B cell (primary cell): ENCODE measurements around the gene PRICKLE3. TPM values are rescaled to one million over a fixed set of nuclear protein-coding genes. Genes with fewer than 3 reads are reported as not detected.

ENCODE experiments used
- ATAC-seq: fragments of 200-7000 bp; cut with Tn5 transposase; one replicate; pipeline ENCODE4 v1.10.0; 2021; ENCODE audit warnings: low read depth, mild to moderate bottlenecking, moderate number of reproducible peaks, moderate library complexity
- CTCF ChIA-PET: fragments of 350-600 bp; sonication (Branson Sonifier 250); formaldehyde crosslinking; loops from one replicate; lab custom pipeline; 2021; ENCODE audit warnings: antibody characterized with exemption, inconsistent platforms; lab: Charles Lee
- POLR2A ChIA-PET: fragments of 350-600 bp; sonication (Branson Sonifier 250); formaldehyde crosslinking; loops from one replicate; lab custom pipeline; 2021; ENCODE audit warnings: antibody characterized with exemption; lab: Charles Lee
- DNase-seq: peaks from one replicate; pipeline ENCODE4 v3.0.0; 2013
- H2AFZ ChIP-seq: 2 replicates; pipeline ENCODE4 v1.6.1; 2012; ENCODE audit warnings: mild to moderate bottlenecking, low read depth, low read length; ENCODE audit not compliant: insufficient read depth, poor library complexity, severe bottlenecking
- H3K27ac ChIP-seq, 2 donors: 1 replicate in 1 of 2; 2 replicates in 1 of 2; pipeline ENCODE4 v1.5.1; 2012 to 2013; ENCODE audit warnings: low read length in 2 of 2, mild to moderate bottlenecking in 2 of 2, moderate library complexity in 1 of 2
- H3K27me3 ChIP-seq, 4 experiments: fragments of 200-600 bp in 1 of 4; sonication (generic) in 1 of 4; replicated peaks in 1 of 4; 1 replicate in 2 of 4; 2 replicates in 2 of 4; pipeline versions ENCODE4 v1.6.1 to v1.7.0; 2013 to 2016; ENCODE audit warnings: low read length in 3 of 4, mild to moderate bottlenecking in 2 of 4, mixed read lengths in 1 of 4, moderate library complexity in 1 of 4; ENCODE audit not compliant: insufficient read depth in 4 of 4, control insufficient read depth in 3 of 4; ENCODE audit errors: control extremely low read depth in 1 of 4
- H3K36me3 ChIP-seq, 2 experiments: replicated peaks in 1 of 2; 1 replicate in 1 of 2; 2 replicates in 1 of 2; pipeline versions ENCODE4 v1.6.1 to v1.7.1; 2013; ENCODE audit warnings: low read length in 1 of 2; ENCODE audit not compliant: insufficient read depth in 2 of 2, control insufficient read depth in 1 of 2; ENCODE audit errors: control extremely low read depth in 1 of 2, extremely low read depth in 1 of 2
- H3K4me1 ChIP-seq, 2 donors: fragments of 200-600 bp in 1 of 2; sonication (generic) in 1 of 2; 1 replicate in 1 of 2; 2 replicates in 1 of 2; pipeline versions ENCODE4 v1.5.1 to v1.6.1; 2013 to 2017; ENCODE audit warnings: low read length in 2 of 2; ENCODE audit not compliant: control insufficient read depth in 2 of 2, insufficient read depth in 2 of 2
- H3K4me2 ChIP-seq: replicated peaks from 2 replicates; pipeline ENCODE3; 2012; ENCODE audit warnings: mild to moderate bottlenecking, low read depth, low read length; ENCODE audit not compliant: poor library complexity, severe bottlenecking
- H3K4me3 ChIP-seq, 5 experiments: fragments of 200-600 bp in 1 of 5; sonication (generic) in 1 of 5; 1 replicate in 3 of 5; 2 replicates in 2 of 5; pipeline versions ENCODE4 v1.5.1 to v1.7.0; 2011 to 2016; ENCODE audit warnings: low read length in 4 of 5, mild to moderate bottlenecking in 4 of 5, low read depth in 2 of 5, control low read depth in 1 of 5, moderate library complexity in 1 of 5; ENCODE audit not compliant: insufficient read depth in 1 of 5; ENCODE audit errors: control extremely low read depth in 1 of 5, extremely low read depth in 1 of 5
- H3K79me2 ChIP-seq: fragments of 200-600 bp; sonication (generic); one replicate; pipeline ENCODE4 v1.6.0; 2016; ENCODE audit warnings: low read length; ENCODE audit not compliant: control insufficient read depth, insufficient read depth
- H3K9ac ChIP-seq: fragments of 200-600 bp; sonication (generic); 2 replicates; pipeline ENCODE4 v1.6.1; 2017; ENCODE audit warnings: mild to moderate bottlenecking, low read length, moderate library complexity
- H3K9me3 ChIP-seq, 3 donors: one replicate each; pipeline versions ENCODE4 v1.6.1 to v1.7.1; 2013; ENCODE audit warnings: low read length in 2 of 3; ENCODE audit not compliant: control insufficient read depth in 2 of 3, insufficient read depth in 1 of 3; ENCODE audit errors: control extremely low read depth in 1 of 3
- H4K20me1 ChIP-seq: 2 replicates; pipeline ENCODE4 v1.6.0; 2012; ENCODE audit warnings: mild to moderate bottlenecking, low read length; ENCODE audit not compliant: insufficient read depth, control insufficient read depth, poor library complexity, severe bottlenecking
- H3K27ac Mint-ChIP-seq: one replicate; pipeline ENCODE4 v1.8.0; 2021; ENCODE audit warnings: mixed read lengths
- H3K27me3 Mint-ChIP-seq: one replicate; pipeline ENCODE4 v1.8.0; 2021; ENCODE audit warnings: mixed read lengths
- H3K4me1 Mint-ChIP-seq: one replicate; pipeline ENCODE4 v1.8.0; 2021; ENCODE audit warnings: mixed read lengths
- H3K4me3 Mint-ChIP-seq: one replicate; pipeline ENCODE4 v1.8.0; 2021; ENCODE audit warnings: mixed read lengths
- H3K9me3 Mint-ChIP-seq: one replicate; pipeline ENCODE4 v1.8.0; 2022; ENCODE audit warnings: mixed read lengths; ENCODE audit not compliant: insufficient read depth
- CTCF ChIP-seq: fragments of 200-600 bp; IDR thresholded peaks from one replicate; pipeline ENCODE4 v1.8.0; 2022; ENCODE audit warnings: antibody characterized with exemption, mild to moderate bottlenecking
- EZH2 ChIP-seq: IDR thresholded peaks from 2 replicates; pipeline ENCODE4 v1.6.1; 2012; ENCODE audit warnings: borderline replicate concordance, low read depth, mild to moderate bottlenecking, moderate library complexity, low read length; ENCODE audit not compliant: insufficient read depth, poor library complexity, severe bottlenecking
- whole genome bisulfite sequencing: methylation state at CpG from one replicate; pipeline ENCODE4 v1.1.5; 2013; ENCODE audit warnings: missing lambda C conversion rate; ENCODE audit not compliant: insufficient coverage; 5-methylcytosine and 5-hydroxymethylcytosine counted together
- intact Hi-C: fragments of 100-400 bp; cut with micrococcal nuclease; formaldehyde crosslinking; loops from one replicate; pipeline ENCODE4 v1.10.0; 2022
- polyA plus RNA-seq: library from polyadenylated mRNA; depleted of rRNA; stranded (reverse); fragments of >200 nt; gene quantifications from 2 replicates; pipeline ENCODE4 v1.2.3, GENCODE V29; 2012
- total RNA-seq, 2 donors: library from RNA; stranded (reverse); fragments of 120-200 nt in 1 of 2; gene quantifications; 1 replicate in 1 of 2; 2 replicates in 1 of 2; pipeline versions ENCODE4 v1.2.3 to v1.2.4, GENCODE V29; 2013 to 2022

PRICKLE3 gene
- total and polyA plus RNA-seq, 2 donors (not counting 1 experiment from before 2014, with no cell fraction given) = 16.2 to 21.0 TPM

- Histone ChIP-seq H3K9ac (peak overlapping the region; percentile 77), H3K4me2 (peak overlapping the region; percentile 82), H3K36me3 (peaks cover 0 to 16% of the 10 kb centered on the region in 2 experiments), H3K4me1 (peaks cover 15 to 45% of the 10 kb centered on the region in 2 donors), H3K9me3 (no peaks in the 10 kb centered on the region), H3K27ac (peak overlapping the region; percentile 74 to 84), H3K4me3 (peak overlapping the region; percentile 53 to 74 (median 71)), H3K27me3 (no peaks in the 10 kb centered on the region), H2AFZ (peak overlapping the region; percentile 65), H3K79me2 (peaks cover 9% of the 10 kb centered on the region), H4K20me1 (peaks cover 9% of the 10 kb centered on the region)
- Mint-ChIP-seq H3K27ac (peak overlapping the region; percentile 92), H3K4me3 (peak overlapping the region; percentile 90), H3K9me3 (no peaks in the 10 kb centered on the region), H3K27me3 (no peaks in the 10 kb centered on the region), H3K4me1 (peaks cover 44% of the 10 kb centered on the region)
- TF ChIP-seq CTCF = no peak
- TF ChIP-seq EZH2 = no peak
- 0% methylated on average over 10 of the region's 37 CpGs for WGBS
- peak; percentile 75 for ATAC-seq
- intact Hi-C loops = loop anchor here (1.0 to 5.0 kb wide), 4 partner anchors 9 to 255 kb away; partner anchors contain the start of genes PIM2 and PRICKLE3
- POLR2A ChIA-PET = interaction anchor here (1.4 to 2.5 kb wide), 2 partner anchors 17 to 18 kb away, joined by 4 to 13 read pairs; no protein-coding TSS in a partner anchor
- CTCF ChIA-PET = interaction anchor here (1.0 to 1.9 kb wide), 6 partner anchors 9 to 281 kb away, joined by 3 to 7 read pairs (median 4); no protein-coding TSS in a partner anchor
- peak; percentile 81 for DNase-seq
These were observed 13.8 kb downstream of the PRICKLE3 start for GRCh38 chrX:49172280-49172780.

DNA sequence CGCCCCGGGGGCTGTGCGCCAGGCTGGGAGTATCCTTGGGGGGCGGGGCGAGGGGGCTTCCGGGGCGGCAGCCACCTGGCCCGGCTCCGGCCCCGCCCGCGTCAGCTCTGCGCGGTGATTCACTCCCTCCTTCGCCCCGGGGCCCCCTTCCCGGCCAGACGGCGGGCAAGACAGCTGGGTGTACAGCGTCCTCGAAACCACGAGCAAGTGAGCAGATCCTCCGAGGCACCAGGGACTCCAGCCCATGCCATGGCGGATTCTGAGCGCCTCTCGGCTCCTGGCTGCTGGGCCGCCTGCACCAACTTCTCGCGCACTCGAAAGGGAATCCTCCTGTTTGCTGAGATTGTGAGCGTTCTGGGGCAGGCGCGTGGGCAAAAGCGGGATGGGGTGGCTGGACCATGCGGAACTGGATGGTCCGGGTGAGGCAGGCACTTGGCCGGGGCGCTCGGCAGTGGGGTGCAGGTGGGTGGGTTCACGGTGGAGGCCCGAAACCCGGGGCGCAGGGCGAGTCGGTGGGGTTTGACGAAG, 14.4 kb downstream of the PRICKLE3 start, which contains the start of gene PLP2:
PLP2 (plus strand) TSS at position 147 of the 528 bp plus-strand sequence; CDS start at position 250, 103 bp downstream.
- TF ChIP-seq EZH2 (no peak), CTCF (no peak)
- Histone ChIP-seq H2AFZ (peak within 1 kb of the TSS; percentile 65), H3K79me2 (peaks cover 9% of the 10 kb centered on the region), H3K36me3 (peaks cover 0 to 16% of the 10 kb centered on the region in 2 experiments), H4K20me1 (peaks cover 9% of the 10 kb centered on the region), H3K9me3 (no peaks in the 10 kb centered on the region), H3K4me2 (peak within 1 kb of the TSS; percentile 82), H3K9ac (peak within 1 kb of the TSS; percentile 77), H3K4me1 (peaks cover 15 to 49% of the 10 kb centered on the region in 2 donors), H3K27ac (peak within 1 kb of the TSS; percentile 74 to 84), H3K4me3 (peak within 1 kb of the TSS; percentile 53 to 74 (median 71)), H3K27me3 (no peaks in the 10 kb centered on the region)
- intact Hi-C loops = loop anchor here (1.0 to 5.0 kb wide), 4 partner anchors 9 to 255 kb away; partner anchors contain the start of genes PIM2 and PRICKLE3
- Mint-ChIP-seq H3K4me1 (peaks cover 46% of the 10 kb centered on the region), H3K9me3 (no peaks in the 10 kb centered on the region), H3K27me3 (no peaks in the 10 kb centered on the region), H3K27ac (peak within 1 kb of the TSS; percentile 92), H3K4me3 (peak within 1 kb of the TSS; percentile 90)
- WGBS = 0% methylated on average over 43 of the region's 46 CpGs
- ATAC-seq (peak; percentile 46), DNase-seq (peak; percentile 66)
- ChIA-PET POLR2A (interaction anchor here (1.0 to 2.5 kb wide), 3 partner anchors 16 to 129 kb away, joined by 4 to 13 read pairs (median 5); partner anchors contain the start of gene TFE3), CTCF (interaction anchor here (1.0 to 1.9 kb wide), 5 partner anchors 8 to 280 kb away, joined by 3 to 7 read pairs (median 4); no protein-coding TSS in a partner anchor)
